GM18858 (cell line): Measurements from ENCODE around the gene NRF1.
"Not testable (repeated sequence)": the region's sequence is repeated elsewhere in the genome, so short reads cannot be mapped to it uniquely, and the experiment has no call there.

ENCODE experiments used
- ATAC-seq: cut with Tn5 transposase; IDR thresholded peaks from one replicate; pipeline ENCODE4 v1.9.1; 2021; ENCODE audit not compliant: unreplicated experiment

NRF1 gene

DNA sequence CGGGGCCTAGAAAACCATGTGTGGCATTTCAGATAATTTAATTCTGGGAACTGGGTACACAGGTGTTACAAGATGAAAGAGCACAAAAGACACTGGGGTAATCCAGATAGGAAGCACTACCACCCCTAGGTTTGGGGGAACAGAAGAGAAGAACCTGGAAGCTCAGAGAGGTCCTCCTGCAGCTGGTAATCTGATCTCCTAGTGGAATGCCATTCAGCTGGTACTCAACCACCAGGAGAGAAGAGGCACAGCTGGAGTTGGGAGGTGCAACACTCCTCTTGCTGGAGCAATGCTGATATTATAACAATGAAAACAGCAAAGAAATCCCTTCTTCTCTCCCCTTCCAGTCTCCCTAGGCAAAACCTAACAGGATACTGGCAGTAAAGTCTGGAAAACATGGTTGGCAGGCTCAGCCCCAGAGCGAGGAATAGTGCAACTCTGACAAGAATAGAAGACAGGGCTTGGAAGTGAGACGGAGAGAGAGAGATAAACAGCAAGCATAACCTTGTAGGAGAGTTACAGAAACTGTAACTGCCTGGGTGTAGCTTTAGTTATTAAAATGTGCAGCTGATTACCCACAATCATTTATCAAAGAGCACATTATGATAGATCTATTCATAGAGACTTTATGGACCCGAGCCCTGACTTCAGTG is 35.0 kb downstream of the NRF1 start:
- no peak for ATAC-seq

DNA sequence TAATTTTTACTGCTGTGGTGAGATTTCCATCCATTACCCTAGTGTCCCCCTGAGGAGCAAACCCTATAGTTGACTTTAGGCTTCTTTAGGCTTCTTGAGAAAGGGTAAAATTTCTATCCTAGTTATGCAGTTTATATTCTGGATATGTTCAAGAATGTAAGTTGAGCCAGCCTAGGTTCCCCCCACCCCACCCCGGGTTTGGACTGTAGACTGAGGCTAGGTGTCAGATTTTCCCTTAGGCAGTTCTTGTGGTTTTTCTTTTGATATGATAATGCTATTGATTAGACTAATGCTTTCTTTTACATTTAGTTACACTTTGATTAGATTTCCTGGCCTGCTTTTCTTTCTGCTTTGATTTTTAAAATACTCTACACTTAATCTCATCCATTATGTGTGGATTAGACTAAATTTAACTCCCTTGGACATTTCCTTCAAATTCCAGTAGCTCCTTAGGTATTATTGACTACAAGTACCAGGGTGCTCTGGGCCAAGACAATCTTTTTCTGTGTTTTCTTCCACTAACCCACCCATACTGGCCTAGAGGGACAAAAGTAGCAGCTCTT is 37.7 kb downstream of the NRF1 start:
- ATAC-seq: no peak

DNA sequence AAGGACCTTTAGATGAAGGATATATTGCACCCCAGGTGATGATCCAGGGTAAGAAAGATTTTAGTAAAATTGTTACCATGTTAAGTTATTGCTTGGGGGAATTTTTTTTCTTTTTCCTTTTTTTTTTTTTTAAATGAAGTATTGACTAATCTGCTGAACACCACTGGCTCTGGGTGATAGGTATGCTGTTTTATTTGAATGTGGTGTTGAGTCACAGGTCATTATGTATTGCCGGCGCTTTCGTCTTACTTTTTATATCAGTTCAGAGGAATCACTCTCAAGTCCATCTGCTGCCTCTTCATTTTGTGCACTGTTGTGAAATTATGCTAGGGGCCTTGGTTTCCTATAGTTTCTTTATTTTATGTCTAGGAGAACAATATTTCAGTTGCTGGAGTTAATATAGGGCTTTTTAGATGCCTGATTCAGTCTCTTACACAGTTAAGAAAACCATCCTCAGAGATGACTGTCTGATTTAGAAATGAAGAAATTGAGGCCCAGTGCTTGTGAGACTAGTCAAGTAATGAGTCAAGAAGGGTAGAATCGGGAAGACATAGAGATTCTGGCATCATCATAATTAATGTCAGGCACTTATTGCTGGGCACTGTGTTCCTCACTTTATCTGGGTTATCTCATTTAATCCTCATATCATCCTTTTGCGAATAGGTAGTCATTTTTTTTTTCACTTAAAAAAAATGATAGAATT is 38.7 kb downstream of the NRF1 start:
- ATAC-seq: no peak

DNA sequence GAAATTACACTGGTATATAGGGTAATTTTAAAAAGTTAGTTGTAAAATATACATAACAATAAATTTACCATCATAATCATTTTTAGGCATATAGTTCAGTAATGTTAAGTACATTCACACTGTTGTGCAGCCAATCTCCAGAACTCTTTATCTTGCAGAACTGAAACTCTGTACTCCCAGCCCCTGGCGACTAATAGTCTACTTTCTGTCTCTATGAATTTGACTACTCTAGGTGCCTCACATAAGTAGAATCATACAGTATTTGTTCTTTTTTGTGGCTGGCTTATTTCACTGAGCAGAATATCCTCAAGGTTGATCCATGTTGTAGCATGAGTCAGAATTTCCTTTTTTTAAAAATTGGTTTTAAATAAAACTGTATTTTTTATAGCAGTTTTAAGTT is 41.4 kb downstream of the NRF1 start:
- ATAC-seq: peak; percentile 85

DNA sequence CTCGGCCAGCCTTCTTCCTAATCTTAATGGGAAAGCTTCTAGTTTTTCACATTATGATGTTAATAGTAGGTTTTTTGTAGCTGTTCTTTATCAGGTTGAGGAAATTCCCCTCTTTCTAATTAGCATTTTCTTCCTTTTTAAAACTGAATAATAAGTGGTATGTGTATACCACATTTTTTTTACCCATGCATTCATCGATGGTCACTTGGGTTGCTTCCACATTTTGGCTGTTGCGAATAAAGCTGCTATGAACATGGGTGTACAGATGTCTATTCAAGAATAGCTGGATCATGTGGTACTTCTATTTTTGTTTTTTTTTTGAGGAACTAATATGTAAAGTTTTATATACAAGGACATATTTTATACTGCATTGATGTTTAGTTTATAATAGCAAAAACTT is 44.3 kb downstream of the NRF1 start:
- ATAC-seq: no peak

DNA sequence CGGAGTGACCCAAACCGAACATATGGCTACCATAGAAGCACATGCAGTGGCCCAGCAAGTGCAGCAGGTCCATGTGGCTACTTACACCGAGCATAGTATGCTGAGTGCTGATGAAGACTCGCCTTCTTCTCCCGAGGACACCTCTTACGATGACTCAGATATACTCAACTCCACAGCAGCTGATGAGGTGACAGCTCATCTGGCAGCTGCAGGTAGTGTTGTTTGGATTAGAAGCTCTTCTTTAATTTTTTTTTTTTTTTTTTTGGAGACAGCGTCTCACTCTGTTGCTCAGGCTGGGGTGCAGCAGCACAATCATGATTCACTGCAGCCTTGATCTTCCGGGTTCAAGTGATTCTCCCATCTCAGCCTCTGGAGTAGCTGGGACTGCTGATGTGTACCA is 45.8 kb downstream of the NRF1 start:
- no peak for ATAC-seq

DNA sequence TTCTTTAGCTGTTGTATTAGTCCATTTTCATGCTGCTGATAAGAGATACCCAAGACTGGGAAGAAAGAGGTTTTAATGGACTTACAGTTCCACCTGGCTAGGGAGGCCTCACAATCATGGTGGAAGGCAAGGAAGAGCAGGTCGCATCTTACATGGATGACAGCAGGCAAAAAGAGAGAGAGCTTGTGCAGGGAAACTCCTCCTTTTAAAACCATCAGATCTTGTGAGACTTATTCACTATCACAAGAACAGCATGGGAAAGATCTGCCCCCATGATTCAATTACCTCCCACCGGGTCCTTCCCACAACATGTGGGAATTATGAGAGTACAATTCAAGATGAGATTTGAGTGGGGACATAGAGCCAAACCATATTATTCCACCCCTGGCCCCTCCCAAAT is 48.4 kb downstream of the NRF1 start:
- not testable (repeated sequence) for ATAC-seq

DNA sequence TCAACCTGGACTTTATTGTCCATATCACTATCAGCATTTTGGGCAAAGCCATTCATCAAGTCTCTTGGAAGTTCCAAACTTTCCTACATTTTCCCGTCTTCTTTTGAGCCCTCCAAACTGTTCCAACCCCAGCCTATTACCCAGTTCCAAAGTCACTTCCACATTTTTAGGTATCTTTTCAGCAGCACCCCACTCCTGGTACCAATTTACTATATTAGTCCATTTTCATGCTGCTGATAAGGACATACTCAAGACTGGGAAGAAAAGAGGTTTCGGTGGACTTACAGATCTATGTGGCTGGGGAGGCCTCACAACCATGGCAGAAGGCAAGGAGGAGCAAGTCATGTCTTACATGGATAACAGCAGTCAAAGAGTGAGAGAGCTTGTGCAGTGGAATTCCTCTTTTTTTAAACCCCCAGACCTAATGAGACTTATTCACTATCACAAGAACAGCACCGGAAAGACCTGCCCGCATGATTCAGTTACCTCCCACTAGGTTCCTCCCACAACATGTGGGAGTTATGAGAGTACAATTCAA is 50.2 kb downstream of the NRF1 start:
- ATAC-seq: no peak

DNA sequence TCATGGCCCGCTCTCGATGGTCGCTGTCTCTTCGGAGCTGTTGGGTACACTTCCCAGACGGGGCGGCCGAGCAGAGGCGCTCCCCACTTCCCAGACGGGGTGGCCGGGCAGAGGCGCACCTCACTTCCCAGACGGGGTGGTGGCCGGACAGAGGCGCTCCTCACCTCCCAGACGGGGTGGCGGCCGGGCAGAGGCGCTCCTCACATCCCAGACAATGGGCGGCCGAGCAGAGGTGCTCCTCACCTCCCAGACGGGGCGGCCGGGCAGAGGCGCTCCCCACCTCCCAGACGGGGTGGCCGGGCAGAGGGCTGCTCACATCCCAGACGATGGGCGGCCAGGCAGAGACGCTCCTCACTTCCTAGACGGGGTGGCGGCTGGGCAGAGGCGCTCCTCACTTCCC is 51.7 kb downstream of the NRF1 start:
- not testable (repeated sequence) for ATAC-seq

DNA sequence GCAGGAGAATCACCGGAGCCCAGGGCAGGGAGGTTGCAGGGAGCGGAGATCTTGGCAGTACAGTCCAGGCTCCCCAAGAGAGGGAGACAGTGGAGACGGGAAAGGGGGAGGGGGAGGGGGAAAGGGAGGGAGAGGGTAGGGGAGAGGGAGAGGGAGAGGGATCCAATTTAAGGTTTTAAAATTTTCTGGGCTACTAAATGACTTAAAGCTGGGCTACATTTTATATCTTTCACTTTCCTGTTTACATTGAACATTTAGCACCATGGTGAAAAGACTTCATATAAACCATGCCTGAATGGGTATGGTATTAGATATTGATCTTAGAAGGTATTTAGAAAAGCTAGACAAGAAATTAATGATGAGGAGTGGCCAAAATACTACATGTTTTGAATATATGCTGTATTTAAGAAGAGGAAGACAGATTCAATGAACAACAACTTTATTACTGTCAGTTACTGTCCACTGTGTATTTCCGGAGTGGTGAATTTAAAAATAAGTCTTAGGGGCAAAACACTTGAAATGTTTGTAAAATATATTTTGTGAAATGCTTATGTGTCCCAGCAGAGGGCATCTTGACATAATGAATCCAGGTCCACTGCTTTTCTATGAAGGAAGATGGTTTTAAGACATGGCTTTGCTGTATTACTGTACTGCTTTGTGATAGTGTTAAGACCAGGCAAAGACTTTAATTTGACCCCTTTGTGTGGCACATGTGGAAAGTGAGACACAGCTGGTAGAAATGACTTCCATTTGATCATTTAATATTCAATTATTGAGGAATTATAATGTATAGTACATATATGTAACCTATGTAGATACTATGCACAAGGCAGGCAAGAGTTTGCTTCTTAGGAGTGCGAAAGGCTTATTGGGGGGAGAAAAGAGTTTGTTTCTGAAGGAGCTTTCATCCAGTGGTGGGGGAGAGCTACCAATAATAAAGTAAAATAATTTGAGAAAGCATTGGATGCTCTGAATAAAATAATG is 52.8 kb downstream of the NRF1 start:
- ATAC-seq: no peak

DNA sequence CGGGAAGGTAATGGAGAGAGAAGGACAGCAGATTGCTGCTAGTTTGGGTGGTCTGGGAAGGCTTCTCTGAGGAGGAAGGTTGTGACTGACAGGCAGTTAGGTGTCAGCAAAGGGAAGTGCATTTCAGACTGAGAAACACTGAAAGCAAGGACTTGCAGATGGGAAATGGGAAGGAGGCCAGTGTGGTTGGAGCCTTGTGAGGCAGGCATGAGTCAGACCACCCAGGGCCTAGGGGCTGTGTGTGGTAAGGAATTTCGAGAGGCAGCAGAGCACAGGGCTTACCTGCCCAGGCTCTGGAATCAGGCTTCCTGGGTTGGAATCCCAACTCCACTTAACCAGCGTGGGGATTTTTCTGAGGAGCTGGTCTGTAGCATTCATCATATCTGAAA is 53.5 kb downstream of the NRF1 start:
- no peak for ATAC-seq

DNA sequence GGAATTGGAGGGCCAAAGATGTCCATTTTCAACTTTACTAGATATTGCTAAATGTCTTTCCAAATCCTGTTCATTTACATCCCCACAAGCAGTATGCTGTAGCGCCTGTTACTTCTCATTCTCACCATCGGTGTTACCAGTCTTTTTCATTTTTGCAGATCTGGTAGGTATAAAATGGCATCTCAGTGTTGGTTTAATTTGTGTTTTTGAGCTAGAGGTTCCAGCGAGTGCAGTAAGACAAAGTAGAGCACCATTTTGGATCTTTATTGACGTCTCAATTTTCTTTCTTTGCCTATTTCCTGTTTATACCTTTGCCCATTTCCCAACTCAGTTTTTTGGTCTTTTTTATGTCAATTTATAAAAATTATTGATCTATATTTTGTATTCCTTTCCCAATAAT is 55.6 kb downstream of the NRF1 start:
- no peak for ATAC-seq

DNA sequence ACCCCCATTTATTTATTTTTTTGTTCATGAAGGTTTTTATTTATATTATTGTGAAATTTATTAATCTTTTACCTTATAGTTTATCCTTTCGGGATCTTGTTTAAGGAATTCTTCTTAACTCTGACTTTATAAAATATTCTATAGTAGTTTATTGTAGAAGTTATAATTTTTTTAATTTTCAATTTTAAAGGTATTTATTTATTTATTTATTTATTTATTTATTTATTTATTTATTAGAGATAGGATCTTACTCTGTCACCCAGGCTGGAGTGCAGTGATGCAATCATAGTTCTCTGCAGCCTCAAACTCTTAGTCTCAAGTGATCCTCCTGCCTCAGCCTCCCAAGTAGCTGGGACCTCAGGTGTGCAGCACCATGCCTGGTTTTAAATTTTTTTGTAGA is 56.0 kb downstream of the NRF1 start:
- ATAC-seq: no peak

DNA sequence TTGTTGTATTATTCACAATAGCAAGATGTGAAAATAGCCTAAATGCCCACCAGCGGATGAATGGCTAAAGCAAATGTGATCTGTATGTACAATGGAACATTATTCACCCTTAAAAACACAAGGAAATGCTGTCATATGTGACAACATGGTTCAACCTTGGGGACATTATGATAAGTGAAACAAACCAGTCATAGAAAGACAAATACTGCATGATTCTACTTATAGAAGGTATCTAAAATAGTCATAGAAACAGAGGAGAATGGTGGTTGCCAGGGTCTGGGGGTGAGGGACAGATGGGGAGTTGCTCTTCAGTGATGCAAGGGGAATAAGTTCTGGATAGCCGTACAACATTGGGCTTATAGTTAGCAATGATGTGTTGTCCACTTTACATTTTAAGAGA is 58.4 kb downstream of the NRF1 start:
- ATAC-seq: no peak

DNA sequence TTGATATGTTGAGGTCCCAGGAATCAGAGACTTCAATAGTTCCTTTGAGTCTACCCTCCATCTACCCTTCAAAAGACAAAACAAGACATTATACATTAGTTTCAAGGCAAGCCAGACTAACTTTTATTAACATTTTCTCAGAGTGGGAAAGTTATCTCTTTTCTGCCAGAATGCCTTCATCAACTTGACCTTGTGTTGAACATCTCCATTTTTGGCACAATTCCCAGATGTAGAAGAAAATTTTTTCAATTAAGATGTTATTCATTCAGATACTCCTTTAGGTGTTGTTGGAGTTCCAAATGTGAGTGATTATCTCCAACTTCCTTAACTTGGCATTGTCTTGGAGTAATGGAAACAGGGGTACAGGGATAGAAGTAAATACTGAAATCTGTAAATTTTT is 59.1 kb downstream of the NRF1 start:
- no peak for ATAC-seq

DNA sequence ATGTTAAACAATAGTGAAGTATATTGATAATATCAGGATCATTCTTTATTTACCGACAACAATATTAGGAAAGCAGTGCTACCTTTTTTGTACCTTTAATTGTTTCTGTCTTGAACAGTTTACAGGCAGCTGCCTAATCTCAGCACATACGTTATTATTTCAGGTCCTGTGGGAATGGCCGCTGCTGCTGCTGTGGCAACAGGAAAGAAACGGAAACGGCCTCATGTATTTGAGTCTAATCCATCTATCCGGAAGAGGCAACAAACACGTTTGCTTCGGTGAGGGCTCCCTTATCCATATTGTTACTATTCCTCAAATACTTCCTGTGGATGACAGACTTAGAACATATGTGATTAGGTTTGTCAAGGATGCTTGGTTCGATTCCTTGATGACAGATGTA is 59.7 kb downstream of the NRF1 start:
- no peak for ATAC-seq

DNA sequence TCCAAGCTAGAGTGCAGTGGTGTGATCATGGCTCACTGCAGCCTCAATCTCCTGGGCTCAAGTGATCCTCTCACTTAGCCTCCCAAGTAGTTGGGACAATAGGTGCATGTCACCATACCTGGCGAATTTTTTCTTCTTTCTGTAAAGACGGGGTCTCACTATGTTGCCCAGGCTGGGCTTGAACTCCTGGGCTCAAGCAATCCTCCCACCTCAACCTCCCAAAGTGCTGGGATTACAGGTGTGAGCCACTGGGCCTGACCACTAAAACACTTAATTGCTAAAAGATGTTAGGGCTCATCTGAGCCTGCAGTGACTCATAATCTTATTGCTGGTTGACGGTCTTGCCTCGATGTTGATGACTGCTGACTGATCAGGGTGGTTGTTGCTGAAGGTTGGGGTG is 63.0 kb downstream of the NRF1 start:
- ATAC-seq: not testable (repeated sequence)

DNA sequence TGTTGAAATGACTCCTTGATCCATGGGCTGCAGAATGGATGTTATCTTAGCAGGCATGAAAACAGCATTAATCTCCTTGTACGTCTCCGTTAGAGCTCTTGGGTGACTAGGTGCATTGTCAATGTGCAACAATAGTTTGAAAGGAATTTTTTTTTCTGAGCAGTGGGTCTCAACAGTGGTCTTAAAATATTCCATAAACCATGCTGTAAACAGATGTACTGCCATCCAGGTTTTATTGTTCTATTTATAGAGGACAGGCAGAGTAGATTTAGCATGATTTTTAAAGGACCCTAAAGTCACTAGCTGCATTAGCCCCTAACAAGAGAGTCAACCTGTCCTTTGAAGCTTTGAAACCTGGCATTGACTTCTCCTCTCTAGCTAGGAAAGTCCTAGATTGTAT is 64.0 kb downstream of the NRF1 start:
- no peak for ATAC-seq

DNA sequence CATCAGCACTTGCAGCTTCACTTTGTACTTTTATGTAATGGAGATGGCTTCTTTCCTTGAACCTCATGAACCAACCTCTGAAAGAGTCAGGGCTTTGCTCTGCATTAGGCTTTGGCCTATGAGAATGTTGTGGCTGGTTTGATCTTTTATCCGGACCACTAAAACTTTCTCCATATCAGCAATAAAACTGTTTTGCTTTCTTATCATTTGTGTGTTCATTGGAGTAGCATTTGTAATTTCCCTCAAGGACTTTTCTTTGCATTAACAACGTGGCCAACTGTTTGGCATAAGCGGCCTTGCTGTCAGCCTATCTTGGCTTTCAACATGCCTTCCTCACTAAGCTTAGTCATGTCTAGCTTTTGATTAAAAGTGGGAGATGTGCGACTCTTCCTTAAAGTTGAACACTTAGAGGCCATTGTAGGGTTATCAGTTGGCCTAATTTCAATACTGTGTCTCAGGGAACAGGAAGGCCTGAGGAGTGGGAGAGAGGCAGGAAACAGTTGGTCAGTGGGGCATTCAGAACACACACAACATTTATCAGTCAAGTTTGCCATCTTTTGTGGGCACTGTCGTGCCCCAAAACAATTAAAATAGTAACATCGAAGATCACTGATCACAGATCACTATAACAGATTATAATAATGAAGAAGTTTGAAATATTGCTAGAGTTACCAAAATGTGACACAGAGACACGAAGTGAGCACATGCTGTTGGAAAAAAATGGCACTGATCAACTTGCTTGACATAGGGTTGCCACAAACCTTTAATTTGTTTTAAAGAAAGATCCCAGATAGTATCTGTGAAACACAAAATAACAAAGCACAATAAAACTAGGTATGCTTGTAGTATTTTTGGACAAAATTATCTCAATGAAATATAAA is 64.7 kb downstream of the NRF1 start:
- no peak for ATAC-seq

DNA sequence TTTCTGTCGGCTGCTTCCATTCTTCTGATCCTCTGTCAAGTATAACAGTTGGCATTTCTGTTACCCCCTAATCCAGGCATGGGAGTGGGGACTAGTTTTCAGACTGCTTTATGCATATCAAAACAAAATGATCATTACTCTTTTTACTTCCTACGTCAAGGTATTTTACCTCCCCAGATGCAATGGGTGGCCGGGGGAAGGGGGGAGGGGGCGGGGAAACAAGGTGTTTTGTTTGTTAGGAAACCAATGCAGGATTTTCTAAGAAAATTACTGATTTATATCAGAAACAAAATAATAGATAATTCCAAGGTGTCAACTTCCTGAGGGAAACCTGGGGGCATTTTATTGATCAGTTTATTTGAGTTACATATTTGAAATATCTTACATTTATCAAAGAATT is 66.3 kb downstream of the NRF1 start:
- ATAC-seq: no peak
